Measurements from ENCODE around the gene SPINK8.
A peak's percentile ranks its signal among the peaks of the same experiment; 100 is the strongest.
"Not testable (repeated sequence)": the region's sequence is repeated elsewhere in the genome, so short reads cannot be mapped to it uniquely, and the experiment has no call there.

SPINK8 gene

GRCh38 chr3:48276911-48277641 lies 56.4 kb downstream of the SPINK8 start:
- no peak for TF ChIP-seq CTCF (IDR thresholded peaks at IDR 0.05; ENCODE audit: low read depth, low read length)
- H3K27me3 ChIP-seq (ENCODE audit: insufficient read depth, low read depth, severe bottlenecking) = no peaks in the 10 kb centered on the region
- H3K9me3 ChIP-seq (ENCODE audit: severe bottlenecking) = no peaks in the 10 kb centered on the region
- H3K4me3 ChIP-seq (ENCODE audit: low read depth, low read length) = no peak overlapping the region
- no peak overlapping the region for H3K27ac ChIP-seq
- no peak for DNase-seq
- H3K36me3 ChIP-seq = no peaks in the 10 kb centered on the region

GRCh38 chr3:48275287-48276027 lies 58.0 kb downstream of the SPINK8 start:
- TF ChIP-seq CTCF (IDR thresholded peaks at IDR 0.05; ENCODE audit: low read depth, low read length) = no peak
- no peak for DNase-seq
- Histone ChIP-seq H3K9me3 (ENCODE audit: severe bottlenecking) (no peaks in the 10 kb centered on the region), H3K36me3 (no peaks in the 10 kb centered on the region), H3K27me3 (ENCODE audit: insufficient read depth, low read depth, severe bottlenecking) (no peaks in the 10 kb centered on the region), H3K4me3 (ENCODE audit: low read depth, low read length) (no peak overlapping the region), H3K27ac (no peak overlapping the region)

- Histone ChIP-seq H3K36me3 (peaks cover 5% of the 10 kb centered on the region), H3K27me3 (ENCODE audit: insufficient read depth, low read depth, severe bottlenecking) (no peaks in the 10 kb centered on the region), H3K4me3 (ENCODE audit: low read depth, low read length) (no peak overlapping the region), H3K27ac (no peak overlapping the region), H3K9me3 (ENCODE audit: severe bottlenecking) (no peaks in the 10 kb centered on the region)
- DNase-seq = no peak
- TF ChIP-seq CTCF (IDR thresholded peaks at IDR 0.05; ENCODE audit: low read depth, low read length) = no peak
Measured at GRCh38 chr3:48274452-48274851, 59.0 kb downstream of the SPINK8 start.

GRCh38 chr3:48273594-48274211 lies 59.8 kb downstream of the SPINK8 start:
- no peak overlapping the region for H3K4me3 ChIP-seq (ENCODE audit: low read depth, low read length)
- no peak overlapping the region for H3K27ac ChIP-seq
- no peaks in the 10 kb centered on the region for H3K27me3 ChIP-seq (ENCODE audit: insufficient read depth, low read depth, severe bottlenecking)
- no peaks in the 10 kb centered on the region for H3K9me3 ChIP-seq (ENCODE audit: severe bottlenecking)
- DNase-seq = peak; percentile 64
- peak; percentile 86 for TF ChIP-seq CTCF (IDR thresholded peaks at IDR 0.05; ENCODE audit: low read depth, low read length)
- H3K36me3 ChIP-seq = peaks cover 5% of the 10 kb centered on the region

- no peak overlapping the region for H3K4me3 ChIP-seq (ENCODE audit: low read depth, low read length)
- H3K36me3 ChIP-seq = peaks cover 5% of the 10 kb centered on the region
- no peak overlapping the region for H3K27ac ChIP-seq
- TF ChIP-seq CTCF (IDR thresholded peaks at IDR 0.05; ENCODE audit: low read depth, low read length) = no peak
- DNase-seq = no peak
- no peaks in the 10 kb centered on the region for H3K9me3 ChIP-seq (ENCODE audit: severe bottlenecking)
- H3K27me3 ChIP-seq (ENCODE audit: insufficient read depth, low read depth, severe bottlenecking) = no peaks in the 10 kb centered on the region
Measured at GRCh38 chr3:48271763-48272498, 61.5 kb downstream of the SPINK8 start.

GRCh38 chr3:48271223-48271622 lies 62.2 kb downstream of the SPINK8 start:
- H3K27me3 ChIP-seq (ENCODE audit: insufficient read depth, low read depth, severe bottlenecking); H3K4me3 ChIP-seq (ENCODE audit: low read depth, low read length); H3K27ac ChIP-seq; H3K9me3 ChIP-seq (ENCODE audit: severe bottlenecking); DNase-seq: not testable (repeated sequence)
- H3K36me3 ChIP-seq = peaks cover 12% of the 10 kb centered on the region

Data from WERI-Rb-1 (cell line).